DND-41 (cell line): Measurements from ENCODE around the gene C4orf17.

ENCODE experiments used
- CTCF ChIP-seq: IDR thresholded peaks from 2 replicates; pipeline ENCODE4 v1.5.1; 2012; ENCODE audit warnings: borderline replicate concordance, low read length, moderate library complexity, mild to moderate bottlenecking; ENCODE audit not compliant: poor library complexity, severe bottlenecking; ENCODE audit errors: extremely low read depth
- EZH2 ChIP-seq: IDR thresholded peaks from 3 replicates; pipeline ENCODE4 v1.6.1; 2012; ENCODE audit warnings: borderline replicate concordance, low read depth, mild to moderate bottlenecking, moderate library complexity, low read length, inconsistent platforms; ENCODE audit not compliant: severe bottlenecking

GRCh38 chr4:99585516-99585915 lies 74.7 kb downstream of the C4orf17 start:
- no peak for TF ChIP-seq EZH2
- no peak for TF ChIP-seq CTCF
